SK-N-SH (cell line): ENCODE results near the gene KCTD12. TPM values are rescaled to one million over a fixed set of nuclear protein-coding genes. Genes with fewer than 3 reads are reported as not detected.
A peak's percentile ranks its signal among the peaks of the same experiment; 100 is the strongest.
"Not testable (repeated sequence)": the region's sequence is repeated elsewhere in the genome, so short reads cannot be mapped to it uniquely, and the experiment has no call there.

Source experiments
- CTCF ChIA-PET: fragments of 300-600, 350-600 bp; formaldehyde crosslinking; extraction: SDS; loops from one replicate; lab custom pipeline; 2021; lab: Yijun Ruan, JAX
- POLR2A ChIA-PET: fragments of 350-600 bp; sonication (Branson Sonifier 250); formaldehyde crosslinking; extraction: SDS; loops from one replicate; lab custom pipeline; 2020; ENCODE audit warnings: antibody characterized with exemption, inconsistent platforms; lab: Yijun Ruan, JAX
- DNase-seq: peaks from one replicate; pipeline ENCODE4 v3.0.0; 2012
- H2AFZ ChIP-seq: fragments of 200-600 bp; sonication (generic); 2 replicates; pipeline ENCODE4 v1.8.1; 2016; ENCODE audit warnings: antibody characterized with exemption, mild to moderate bottlenecking, low read depth
- H3F3A ChIP-seq: fragments of 200-600 bp; sonication (generic); replicated peaks from 2 replicates; pipeline ENCODE3; 2016; ENCODE audit warnings: antibody characterized with exemption, mild to moderate bottlenecking; ENCODE audit not compliant: insufficient read depth
- H3K27ac ChIP-seq, 2 experiments: fragments of 200-500 bp in 1 of 2; fragments of 200-600 bp in 1 of 2; sonication (Bioruptor generic) in 1 of 2; sonication (generic), shearing (Covaris generic) in 1 of 2; 2 replicates each; pipeline versions ENCODE4 v1.5.1 to v1.6.1; 2014 to 2016; ENCODE audit warnings: low read depth in 2 of 2, inconsistent platforms in 1 of 2, low read length in 1 of 2, mild to moderate bottlenecking in 1 of 2, mixed read lengths in 1 of 2
- H3K27me3 ChIP-seq: fragments of 200-600 bp; sonication (generic), shearing (Covaris generic); 2 replicates; pipeline ENCODE4 v1.6.1; 2016; ENCODE audit warnings: mixed run types; ENCODE audit not compliant: insufficient read depth
- H3K36me3 ChIP-seq, 2 experiments: fragments of 200-500 bp in 1 of 2; fragments of 200-600 bp in 1 of 2; sonication (Bioruptor generic) in 1 of 2; sonication (generic) in 1 of 2; replicated peaks in 1 of 2; 2 replicates each; pipeline versions ENCODE3 to v1.5.1; 2014 to 2016; ENCODE audit warnings: low read length in 1 of 2, mild to moderate bottlenecking in 1 of 2; ENCODE audit not compliant: insufficient read depth in 2 of 2, control insufficient read depth in 1 of 2
- H3K4me1 ChIP-seq, 2 experiments: fragments of 200-500 bp in 1 of 2; fragments of 200-600 bp in 1 of 2; sonication (Bioruptor generic) in 1 of 2; sonication (generic), shearing (Covaris generic) in 1 of 2; 2 replicates each; pipeline versions ENCODE4 v1.5.1 to v1.6.1; 2014 to 2016; ENCODE audit warnings: low read depth in 1 of 2, low read length in 1 of 2, mixed run types in 1 of 2; ENCODE audit not compliant: insufficient read depth in 2 of 2, control insufficient read depth in 1 of 2
- H3K4me2 ChIP-seq: fragments of 200-600 bp; sonication (generic), shearing (Covaris generic); 2 replicates; pipeline ENCODE4 v1.6.1; 2017; ENCODE audit warnings: mixed run types
- H3K4me3 ChIP-seq, 2 experiments: fragments of 200-500 bp in 1 of 2; fragments of 200-600 bp in 1 of 2; sonication (Bioruptor generic) in 1 of 2; sonication (generic), shearing (Covaris generic) in 1 of 2; 2 replicates each; pipeline versions ENCODE4 v1.5.1 to v1.8.1; 2014 to 2016; ENCODE audit warnings: low read depth in 2 of 2, inconsistent platforms in 1 of 2, low read length in 1 of 2, mild to moderate bottlenecking in 1 of 2, mixed read lengths in 1 of 2, moderate library complexity in 1 of 2
- H3K79me2 ChIP-seq: fragments of 200-600 bp; sonication (generic); 2 replicates; pipeline ENCODE4 v1.8.1; 2017; ENCODE audit warnings: mild to moderate bottlenecking; ENCODE audit not compliant: insufficient read depth
- H3K9ac ChIP-seq: fragments of 200-600 bp; sonication (generic); 2 replicates; pipeline ENCODE4 v1.6.1; 2017; ENCODE audit warnings: mixed run types
- H3K9me2 ChIP-seq: fragments of 200-600 bp; sonication (generic); 2 replicates; pipeline ENCODE4 v1.6.1; 2017; ENCODE audit warnings: mixed run types
- H3K9me3 ChIP-seq: fragments of 200-600 bp; sonication (generic); 2 replicates; pipeline ENCODE4 v1.6.1; 2017; ENCODE audit warnings: mixed run types, mild to moderate bottlenecking, moderate library complexity
- H4K20me1 ChIP-seq: fragments of 200-600 bp; sonication (generic); 2 replicates; pipeline ENCODE4 v1.6.1; 2017; ENCODE audit warnings: mild to moderate bottlenecking, mixed run types; ENCODE audit not compliant: insufficient read depth
- CTCF ChIP-seq: fragments of 200-600 bp; sonication (generic); IDR thresholded peaks from 2 replicates; pipeline ENCODE4 v1.6.1; 2017; ENCODE audit warnings: antibody characterized with exemption, mild to moderate bottlenecking, moderate library complexity
- ELF1 ChIP-seq: IDR thresholded peaks from 2 replicates; pipeline ENCODE4 v1.4.0; 2012
- FOXM1 ChIP-seq: IDR thresholded peaks from 2 replicates; pipeline ENCODE4 v1.4.0; 2012; ENCODE audit warnings: low read depth, mild to moderate bottlenecking
- MEF2A ChIP-seq: IDR thresholded peaks from 2 replicates; pipeline ENCODE4 v1.4.0; 2012; ENCODE audit warnings: low read depth, borderline replicate concordance
- RAD21 ChIP-seq: IDR thresholded peaks from 2 replicates; pipeline ENCODE4 v1.6.1; 2012; ENCODE audit warnings: mild to moderate bottlenecking, low read length
- RCOR1 ChIP-seq: fragments of 150-350 bp; IDR thresholded peaks from 2 replicates; pipeline ENCODE4 v1.6.1; 2017; ENCODE audit warnings: antibody characterized with exemption, low read length
- SMC3 ChIP-seq: IDR thresholded peaks from 2 replicates; pipeline ENCODE4 v1.6.1; 2012; ENCODE audit warnings: low read depth, low read length, improper control_type of control experiment
- WGBS: methylation state at CpG from one replicate; pipeline ENCODE4 v1.1.6; 2017; ENCODE audit warnings: low lambda C conversion rate; 5-methylcytosine and 5-hydroxymethylcytosine counted together
- polyA plus RNA-seq, 3 experiments: library from polyadenylated mRNA; depleted of rRNA; stranded (reverse); fragments of >200 nt; gene quantifications; 2 replicates each; pipeline ENCODE4 v1.2.3, GENCODE V29; 2012
- TF ChIP-seq, protein P1 (sequence below): IDR thresholded peaks from 2 replicates; pipeline ENCODE4; 2012

Gene KCTD12
- polyA plus RNA-seq, 1 of the 3 experiments (the other 2 are of a cell fraction), result 1.0 TPM

DNA sequence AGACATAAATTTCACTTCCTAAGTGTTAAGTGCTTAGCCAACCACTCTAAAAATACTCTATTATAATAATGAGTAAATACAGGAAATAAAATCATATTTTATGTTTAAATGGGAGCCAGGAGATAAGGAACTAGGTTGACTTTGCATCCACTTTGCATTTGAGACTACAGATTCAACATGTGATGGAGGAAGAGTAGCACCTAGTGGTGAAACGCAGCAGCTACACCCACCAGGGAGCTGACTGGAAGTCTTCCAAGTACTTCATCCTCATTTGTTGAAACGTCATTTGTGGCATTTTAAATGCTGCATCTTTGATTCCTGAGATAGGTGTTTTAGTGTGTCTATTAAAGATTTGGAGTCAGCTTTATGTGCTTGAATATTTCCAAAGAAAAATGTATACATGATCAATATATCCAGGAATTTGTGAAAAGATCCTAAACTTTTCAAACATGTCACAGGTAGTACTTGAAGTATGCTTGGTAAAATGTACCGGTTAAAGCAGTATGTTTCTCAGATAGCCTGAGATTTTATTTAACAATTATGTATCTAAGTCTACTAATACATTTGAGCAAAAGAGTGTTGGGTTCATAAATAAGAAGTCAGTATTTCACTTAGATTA, 17.4 kb upstream of the KCTD12 start:
- ChIA-PET CTCF (interaction anchor here (0.6 to 5.4 kb wide), 40 partner anchors 9 to 1349 kb away, joined by 3 to 49 read pairs (median 4); partner anchors contain the start of gene KCTD12), POLR2A (no interaction called here)
- Histone ChIP-seq H3K9ac (no peak overlapping the region), H3K79me2 (no peaks in the 10 kb centered on the region), H3K4me1 (no peaks in the 10 kb centered on the region; a peak in 2 of 4 replicates), H3K36me3 (no peaks in the 10 kb centered on the region), H3K27ac (no peak overlapping the region), H4K20me1 (no peaks in the 10 kb centered on the region), H3K4me3 (no peak overlapping the region), H3K9me3 (no peaks in the 10 kb centered on the region), H3K27me3 (peaks cover 5% of the 10 kb centered on the region; the same call in 1 of the 2 replicates), H2AFZ (no peak overlapping the region), H3F3A (no peaks in the 10 kb centered on the region), H3K4me2 (no peak overlapping the region), H3K9me2 (no peaks in the 10 kb centered on the region)
- TF ChIP-seq, protein P1, sequence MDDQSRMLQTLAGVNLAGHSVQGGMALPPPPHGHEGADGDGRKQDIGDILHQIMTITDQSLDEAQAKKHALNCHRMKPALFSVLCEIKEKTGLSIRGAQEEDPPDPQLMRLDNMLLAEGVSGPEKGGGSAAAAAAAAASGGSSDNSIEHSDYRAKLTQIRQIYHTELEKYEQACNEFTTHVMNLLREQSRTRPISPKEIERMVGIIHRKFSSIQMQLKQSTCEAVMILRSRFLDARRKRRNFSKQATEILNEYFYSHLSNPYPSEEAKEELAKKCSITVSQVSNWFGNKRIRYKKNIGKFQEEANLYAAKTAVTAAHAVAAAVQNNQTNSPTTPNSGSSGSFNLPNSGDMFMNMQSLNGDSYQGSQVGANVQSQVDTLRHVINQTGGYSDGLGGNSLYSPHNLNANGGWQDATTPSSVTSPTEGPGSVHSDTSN, result no peak
- TF ChIP-seq CTCF (peak; percentile 99), FOXM1 (no peak), MEF2A (no peak), SMC3 (peak; percentile 96), RCOR1 (peak; percentile 18; the same call in 1 of the 2 replicates), RAD21 (peak; percentile 99), ELF1 (no peak)
- peak; percentile 73 for DNase-seq
- WGBS, result 19% methylated on average over 3 of the region's 3 CpGs

DNA sequence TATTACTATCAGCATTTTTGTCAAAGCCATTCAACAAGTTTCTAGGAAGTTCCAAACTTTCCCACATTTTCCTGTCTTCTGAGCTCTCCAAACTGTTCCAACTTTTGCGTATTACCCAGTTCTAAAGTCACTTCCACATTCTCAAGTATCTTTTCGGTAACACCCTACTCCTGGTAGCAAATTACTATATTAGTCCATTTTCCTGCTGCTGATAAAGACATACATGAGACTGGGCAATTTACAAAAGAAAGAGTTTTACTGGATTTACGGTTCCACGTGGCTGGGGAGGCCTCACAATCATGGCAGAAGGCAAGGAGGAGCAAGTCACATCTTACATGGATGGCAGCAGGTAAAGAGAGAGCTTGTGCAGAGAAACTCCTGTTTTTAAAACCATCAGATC, 12.9 kb upstream of the KCTD12 start:
- not testable (repeated sequence) for H4K20me1 ChIP-seq
- CTCF ChIA-PET, result interaction anchor here (0.7 to 3.7 kb wide), 4 partner anchors 13 to 1203 kb away, joined by 3 to 20 read pairs (median 10); partner anchors contain the start of gene KCTD12

DNA sequence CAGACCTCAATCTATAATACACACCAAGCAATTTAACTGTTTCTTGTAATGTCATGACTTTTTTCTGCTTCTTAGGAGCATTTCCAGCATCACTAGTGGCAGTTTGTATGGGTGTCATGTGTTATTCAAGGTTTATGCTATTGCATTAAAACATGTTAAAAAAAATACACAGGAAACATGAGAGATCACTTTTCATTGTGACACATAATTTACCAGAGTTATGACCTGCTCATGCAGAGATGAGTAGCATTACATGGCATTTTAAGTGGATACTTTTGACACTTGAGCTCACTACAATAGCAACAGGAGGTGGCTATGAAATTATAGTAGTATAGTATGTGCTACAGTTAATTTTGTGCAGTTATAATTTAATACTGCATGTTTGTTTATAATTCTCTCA, 11.0 kb upstream of the KCTD12 start:
- CTCF ChIA-PET, result interaction anchor here (1.1 to 3.7 kb wide), 5 partner anchors 11 to 1202 kb away, joined by 3 to 20 read pairs (median 9); partner anchors contain the start of gene KCTD12
- H3K36me3 ChIP-seq, H2AFZ ChIP-seq, H3K9ac ChIP-seq, H3K27ac ChIP-seq, H3K79me2 ChIP-seq, H3K4me1 ChIP-seq, H3K9me3 ChIP-seq, H3K4me3 ChIP-seq, DNase-seq, H3F3A ChIP-seq, H3K9me2 ChIP-seq, POLR2A ChIA-PET, H3K27me3 ChIP-seq, H4K20me1 ChIP-seq, H3K4me2 ChIP-seq: not testable (repeated sequence)

More for the DNA sequence above, 12.9 kb upstream of the KCTD12 start:
- H3K9ac ChIP-seq, H3K4me3 ChIP-seq, H3K4me2 ChIP-seq, DNase-seq, H3K79me2 ChIP-seq, H2AFZ ChIP-seq, H3K36me3 ChIP-seq, POLR2A ChIA-PET, H3K4me1 ChIP-seq, H3K9me3 ChIP-seq, H3K27me3 ChIP-seq, H3F3A ChIP-seq, H3K27ac ChIP-seq, H3K9me2 ChIP-seq: not testable (repeated sequence)
- WGBS, result 57% methylated on average over 4 of the region's 4 CpGs
